Superior temporal gyrus (tissue), 1 donor: ENCODE measurements around the gene TSPAN9.

Experiments
- DNase-seq: peaks from one replicate; pipeline ENCODE4 v3.0.0-alpha.2; 2016; ENCODE audit errors: extremely low spot score

The TSPAN9 gene

DNA sequence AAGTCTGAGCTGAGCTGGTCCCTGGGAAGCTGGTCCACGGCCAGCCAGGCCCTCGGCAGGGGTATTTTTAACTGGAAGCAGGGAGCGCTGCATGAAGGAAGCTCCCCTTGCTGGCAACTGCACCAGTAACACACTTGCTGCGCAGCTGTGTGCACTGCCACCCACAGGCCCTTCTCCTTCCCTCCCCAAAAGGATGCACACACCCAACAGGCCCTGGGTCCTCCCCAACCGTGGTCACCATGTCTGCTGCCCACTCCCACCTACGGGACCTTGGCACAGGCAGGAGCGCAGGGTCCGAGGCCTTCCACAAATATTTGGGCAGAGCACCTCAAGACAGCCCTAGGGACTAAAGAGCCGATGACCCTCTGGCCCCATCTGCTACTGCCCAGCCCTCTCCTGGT, 256.8 kb downstream of the TSPAN9 start:
- no peak for DNase-seq

DNA sequence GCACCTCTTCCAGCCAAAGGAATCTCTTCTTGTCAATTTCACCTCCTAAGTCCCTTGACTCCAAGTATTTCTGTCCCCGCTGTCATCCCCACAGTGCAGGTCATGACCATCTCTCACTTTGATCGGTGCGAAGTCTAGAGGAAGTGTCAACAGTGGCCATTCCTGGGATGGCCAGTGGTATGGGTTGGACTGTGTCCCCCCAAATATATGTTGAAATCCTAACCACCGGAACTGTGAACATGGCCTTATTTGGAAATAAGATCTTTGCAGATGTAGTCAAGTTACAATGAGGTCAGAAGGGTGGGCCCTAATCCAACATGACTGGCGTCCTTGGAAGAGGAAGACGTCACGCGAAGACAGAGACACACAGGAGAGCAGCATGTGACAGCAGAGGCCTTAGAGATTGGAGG, 257.9 kb downstream of the TSPAN9 start:
- DNase-seq, result no peak
